Breast epithelium (tissue), 4 donors: ENCODE measurements around the gene DEPP1. TPM values are rescaled to one million over a fixed set of nuclear protein-coding genes. Genes with fewer than 3 reads are reported as not detected.
A peak's percentile ranks its signal among the peaks of the same experiment; 100 is the strongest.

ENCODE experiments used
- DNase-seq, 2 donors: peaks; one replicate each; pipeline ENCODE4 v3.0.0-alpha.2; 2019; ENCODE audit warnings: low spot score in 2 of 2
- H3K27ac ChIP-seq, 2 donors: fragments of 200-600 bp; sonication (generic) in 1 of 2; one replicate each; pipeline ENCODE4 v1.5.1; 2016 to 2019; ENCODE audit warnings: mild to moderate bottlenecking in 1 of 2
- H3K27me3 ChIP-seq, 2 donors: fragments of 200-600 bp; sonication (generic) in 1 of 2; one replicate each; pipeline versions ENCODE4 v1.5.1 to v1.6.0; 2017 to 2019; ENCODE audit warnings: control low read depth in 1 of 2, mild to moderate bottlenecking in 1 of 2
- H3K36me3 ChIP-seq: fragments of 200-600 bp; one replicate; pipeline ENCODE4 v1.5.1; 2019
- H3K4me1 ChIP-seq, 2 donors: fragments of 200-600 bp; sonication (generic); one replicate each; pipeline ENCODE4 v1.5.1; 2016 to 2019; ENCODE audit warnings: control low read depth in 1 of 2
- H3K4me3 ChIP-seq, 3 donors: fragments of 200-600 bp; sonication (generic); 1 replicate in 2 of 3; 2 replicates in 1 of 3; pipeline ENCODE4 v1.5.1; 2016 to 2019; ENCODE audit warnings: mild to moderate bottlenecking in 3 of 3, moderate library complexity in 2 of 3
- H3K9me3 ChIP-seq, 2 donors: fragments of 200-600 bp; sonication (generic) in 1 of 2; one replicate each; pipeline ENCODE4 v1.5.1; 2016 to 2019; ENCODE audit warnings: control low read depth in 1 of 2
- POLR2A ChIP-seq: fragments of 450-650 bp; IDR thresholded peaks from one replicate; pipeline ENCODE4 v1.6.1; 2016; ENCODE audit warnings: antibody characterized with exemption, mild to moderate bottlenecking, moderate library complexity
- POLR2AphosphoS5 ChIP-seq, 3 donors: sonication (generic); formaldehyde crosslinking; IDR thresholded peaks; one replicate each; pipeline ENCODE4 v1.6.1; 2017; ENCODE audit warnings: antibody characterized with exemption in 3 of 3
- intact Hi-C: fragments of 100-400 bp; cut with DNase I; formaldehyde crosslinking; loops from one replicate; pipeline ENCODE4 v1.15.1; 2023; ENCODE audit warnings: low total_unique reads
- total RNA-seq, 3 donors: library from RNA; depleted of rRNA; stranded (reverse); fragments of >200 nt; gene quantifications; one replicate each; pipeline ENCODE4 v1.1.0, GENCODE V29; 2016
- TF ChIP-seq, protein P1 (sequence below), 3 donors: fragments of 450-650 bp; IDR thresholded peaks; one replicate each; pipeline ENCODE4 v1.5.1; 2016 to 2017; ENCODE audit warnings: antibody characterized with exemption in 3 of 3, mild to moderate bottlenecking in 3 of 3, moderate library complexity in 3 of 3

DEPP1 gene
- total RNA-seq, 3 donors from 2014 or later: 139 to 2,057 (median 460) TPM

DNA sequence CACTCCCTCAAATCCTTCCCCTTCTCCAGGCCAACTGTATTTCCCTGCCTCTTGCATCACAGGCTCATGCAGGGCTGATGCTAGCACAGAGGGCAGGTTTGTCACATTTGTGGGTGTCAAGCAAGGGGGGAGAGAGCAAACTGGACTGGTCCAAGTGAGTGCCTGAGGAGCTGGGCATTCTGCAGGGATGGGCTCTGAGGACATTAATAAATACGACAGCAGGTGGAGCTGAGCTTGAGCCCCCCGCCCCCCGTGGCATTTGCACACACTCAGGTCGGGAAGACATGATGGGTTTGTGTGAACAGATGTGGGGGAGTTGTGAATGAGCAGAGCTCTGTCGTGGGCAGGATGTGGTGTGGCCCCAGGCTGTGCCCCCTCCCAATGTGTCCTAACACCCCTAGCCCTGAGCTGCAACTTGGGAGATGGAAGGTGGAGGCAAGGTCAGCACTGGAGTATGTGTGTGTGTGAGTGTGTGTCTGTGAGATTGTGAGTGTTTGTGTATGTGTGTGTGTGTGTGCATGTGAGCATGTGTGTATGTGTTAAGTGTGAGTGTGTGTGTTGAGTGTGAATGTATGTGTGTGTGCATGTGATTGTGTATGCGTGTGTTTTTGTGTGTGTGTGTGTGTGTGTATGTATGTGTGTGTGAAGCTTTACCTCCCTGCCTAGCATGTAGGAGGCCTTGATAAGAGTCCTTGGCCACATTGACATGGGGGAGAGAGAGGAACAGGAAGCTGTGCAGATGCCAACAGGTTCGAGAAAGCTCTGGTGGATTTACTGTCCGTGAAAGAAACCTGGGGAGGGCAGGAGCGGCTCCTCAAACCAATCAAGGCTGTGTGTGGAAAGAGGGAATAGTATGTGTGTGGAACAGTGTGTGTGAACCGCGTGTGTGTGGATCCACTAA lies 9.9 kb downstream of the DEPP1 start:
- DNase-seq: no peak
- Histone ChIP-seq H3K27me3 (no peaks in the 10 kb centered on the region), H3K36me3 (no peaks in the 10 kb centered on the region), H3K9me3 (no peaks in the 10 kb centered on the region), H3K27ac (peak overlapping the region; percentile 33 to 53), H3K4me3 (no peak overlapping the region), H3K4me1 (peaks cover 7 to 17% of the 10 kb centered on the region in 2 donors)
- TF ChIP-seq, protein P1, sequence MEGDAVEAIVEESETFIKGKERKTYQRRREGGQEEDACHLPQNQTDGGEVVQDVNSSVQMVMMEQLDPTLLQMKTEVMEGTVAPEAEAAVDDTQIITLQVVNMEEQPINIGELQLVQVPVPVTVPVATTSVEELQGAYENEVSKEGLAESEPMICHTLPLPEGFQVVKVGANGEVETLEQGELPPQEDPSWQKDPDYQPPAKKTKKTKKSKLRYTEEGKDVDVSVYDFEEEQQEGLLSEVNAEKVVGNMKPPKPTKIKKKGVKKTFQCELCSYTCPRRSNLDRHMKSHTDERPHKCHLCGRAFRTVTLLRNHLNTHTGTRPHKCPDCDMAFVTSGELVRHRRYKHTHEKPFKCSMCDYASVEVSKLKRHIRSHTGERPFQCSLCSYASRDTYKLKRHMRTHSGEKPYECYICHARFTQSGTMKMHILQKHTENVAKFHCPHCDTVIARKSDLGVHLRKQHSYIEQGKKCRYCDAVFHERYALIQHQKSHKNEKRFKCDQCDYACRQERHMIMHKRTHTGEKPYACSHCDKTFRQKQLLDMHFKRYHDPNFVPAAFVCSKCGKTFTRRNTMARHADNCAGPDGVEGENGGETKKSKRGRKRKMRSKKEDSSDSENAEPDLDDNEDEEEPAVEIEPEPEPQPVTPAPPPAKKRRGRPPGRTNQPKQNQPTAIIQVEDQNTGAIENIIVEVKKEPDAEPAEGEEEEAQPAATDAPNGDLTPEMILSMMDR (IDR thresholded peaks at IDR 0.05): no peak
- no peak for TF ChIP-seq POLR2A
- no peak for TF ChIP-seq POLR2AphosphoS5 (IDR thresholded peaks at IDR 0.05)
- intact Hi-C loops: no loop called here

DNA sequence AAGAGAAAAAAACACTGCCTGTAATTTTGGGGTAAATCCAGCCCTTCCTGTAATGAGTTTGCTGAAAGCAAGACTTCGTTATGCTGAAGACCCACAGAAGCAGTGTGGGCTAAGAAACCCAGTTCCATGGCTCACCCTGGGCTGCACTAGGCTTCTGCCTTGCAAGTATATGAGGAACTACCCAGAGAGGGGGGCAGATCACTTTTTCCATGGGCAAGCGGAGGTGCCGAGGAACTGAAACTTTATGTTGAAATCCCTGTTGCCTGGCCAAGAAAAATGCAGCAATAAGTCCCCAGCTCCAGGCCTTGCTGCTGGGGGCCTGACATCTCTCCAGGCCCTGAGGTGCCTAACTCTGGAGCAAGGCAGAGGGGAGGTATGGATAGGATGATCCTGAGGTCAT lies 10.5 kb downstream of the DEPP1 start:
- H3K36me3 ChIP-seq: no peaks in the 10 kb centered on the region
- DNase-seq: no peak
- intact Hi-C loops: no loop called here
- H3K27me3 ChIP-seq: no peaks in the 10 kb centered on the region
- peak in 1 of 3 donors; percentile 30 for TF ChIP-seq POLR2AphosphoS5 (IDR thresholded peaks at IDR 0.05)
- TF ChIP-seq, protein P1 (IDR thresholded peaks at IDR 0.05): no peak
- H3K4me3 ChIP-seq: no peak overlapping the region
- H3K27ac ChIP-seq: peak overlapping the region; percentile 33 to 53
- no peaks in the 10 kb centered on the region for H3K9me3 ChIP-seq
- peaks cover 7 to 23% of the 10 kb centered on the region in 2 donors for H3K4me1 ChIP-seq

DNA sequence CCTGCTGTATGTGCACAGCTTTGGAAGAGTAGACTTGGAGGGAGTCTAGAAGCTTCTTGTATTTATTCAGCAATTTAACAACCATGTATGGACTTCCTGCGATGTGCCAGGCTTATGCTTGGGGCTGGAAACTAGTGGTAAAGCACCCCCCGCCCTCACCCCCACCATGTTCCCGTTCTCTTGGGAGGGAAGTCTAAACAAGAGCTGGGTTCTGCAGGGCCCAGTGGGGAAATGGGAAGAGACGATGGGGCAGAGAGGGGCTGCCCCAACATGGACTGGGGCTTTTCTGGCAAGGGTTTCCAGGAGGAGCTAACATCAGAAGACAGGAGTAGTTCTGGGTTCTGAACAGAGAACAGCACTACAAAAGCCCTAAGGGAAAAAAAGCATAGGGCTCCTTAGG lies 11.0 kb downstream of the DEPP1 start:
- no peaks in the 10 kb centered on the region for H3K36me3 ChIP-seq
- no peaks in the 10 kb centered on the region for H3K9me3 ChIP-seq
- H3K4me3 ChIP-seq: no peak overlapping the region
- H3K4me1 ChIP-seq: peaks cover 7 to 27% of the 10 kb centered on the region in 2 donors
- intact Hi-C loops: no loop called here
- H3K27ac ChIP-seq: peak overlapping the region in 1 of 2 donors; percentile 53
- TF ChIP-seq POLR2A: no peak
- TF ChIP-seq POLR2AphosphoS5 (IDR thresholded peaks at IDR 0.05): no peak
- TF ChIP-seq, protein P1 (IDR thresholded peaks at IDR 0.05): no peak
- H3K27me3 ChIP-seq: no peaks in the 10 kb centered on the region
- no peak for DNase-seq

DNA sequence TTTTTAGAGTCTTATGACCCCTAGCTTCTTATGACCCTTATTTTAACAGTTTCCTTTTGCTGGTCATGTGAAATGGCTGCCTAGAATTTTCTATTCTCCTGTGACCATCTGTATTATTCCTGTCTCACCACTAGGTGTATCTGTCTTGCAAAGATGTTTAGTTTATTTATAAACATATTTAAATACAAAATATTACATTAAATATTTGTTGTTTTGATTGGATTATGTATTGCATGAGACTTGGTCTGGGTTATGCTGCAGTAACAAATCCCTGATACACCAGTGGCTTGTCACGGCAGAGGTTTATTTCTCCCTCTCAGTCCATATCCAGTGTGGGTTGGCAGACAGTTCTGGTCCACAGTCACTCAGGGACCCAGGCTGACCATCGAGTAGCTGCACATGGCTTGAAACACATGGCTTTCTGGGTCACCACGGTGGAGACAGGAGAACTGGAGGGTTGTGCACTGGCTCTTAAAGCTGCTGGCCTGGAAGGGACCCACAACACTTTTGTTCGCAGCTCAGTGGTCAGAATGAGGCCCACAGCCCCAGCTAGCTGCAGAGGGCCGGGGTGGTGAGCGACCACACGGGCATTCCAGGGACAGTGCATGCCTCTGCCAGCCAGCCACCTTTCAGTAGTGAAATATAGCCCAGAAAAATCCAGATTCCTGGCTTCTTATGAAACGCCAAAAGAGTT lies 11.6 kb downstream of the DEPP1 start:
- H3K27ac ChIP-seq: peak overlapping the region in 1 of 2 donors; percentile 60
- no peak for DNase-seq
- TF ChIP-seq POLR2AphosphoS5 (IDR thresholded peaks at IDR 0.05): peak in 1 of 3 donors; percentile 41
- TF ChIP-seq, protein P1 (IDR thresholded peaks at IDR 0.05): no peak
- no peaks in the 10 kb centered on the region for H3K27me3 ChIP-seq
- intact Hi-C loops: no loop called here
- no peaks in the 10 kb centered on the region for H3K9me3 ChIP-seq
- H3K4me3 ChIP-seq: no peak overlapping the region
- H3K36me3 ChIP-seq: no peaks in the 10 kb centered on the region
- H3K4me1 ChIP-seq: peaks cover 7 to 27% of the 10 kb centered on the region in 2 donors
